HG02885 (cell line): Measurements from ENCODE around the gene MAPT.
"Not testable (repeated sequence)": the region's sequence is repeated elsewhere in the genome, so short reads cannot be mapped to it uniquely, and the experiment has no call there.

Experiments
- ATAC-seq: cut with Tn5 transposase; IDR thresholded peaks from one replicate; pipeline ENCODE4 v1.9.1; 2021; ENCODE audit warnings: mild to moderate bottlenecking; ENCODE audit not compliant: unreplicated experiment, poor library complexity

Gene MAPT

GRCh38 chr17:45948498-45948880, 54.1 kb downstream of the MAPT start:
- no peak for ATAC-seq

- ATAC-seq = no peak
Measured at GRCh38 chr17:45948881-45949624, 54.7 kb downstream of the MAPT start.

- ATAC-seq = no peak
Measured at GRCh38 chr17:45949755-45950320, 55.5 kb downstream of the MAPT start.

GRCh38 chr17:45950888-45951287, 56.5 kb downstream of the MAPT start:
- no peak for ATAC-seq

- ATAC-seq = no peak
Measured at GRCh38 chr17:45951403-45951802, 57.0 kb downstream of the MAPT start.

- no peak for ATAC-seq
Measured at GRCh38 chr17:45951941-45952340, 57.6 kb downstream of the MAPT start.

GRCh38 chr17:45952814-45953320, 58.5 kb downstream of the MAPT start:
- no peak for ATAC-seq

GRCh38 chr17:45953561-45953960, 59.2 kb downstream of the MAPT start:
- no peak for ATAC-seq

- ATAC-seq = no peak
Measured at GRCh38 chr17:45954914-45955313, 60.6 kb downstream of the MAPT start.

GRCh38 chr17:45955326-45955725, 61.0 kb downstream of the MAPT start:
- ATAC-seq = no peak

GRCh38 chr17:45956090-45956489, 61.7 kb downstream of the MAPT start:
- no peak for ATAC-seq

- not testable (repeated sequence) for ATAC-seq
Measured at GRCh38 chr17:45956746-45957145, 62.4 kb downstream of the MAPT start.

- ATAC-seq = no peak
Measured at GRCh38 chr17:45958307-45958706, 64.0 kb downstream of the MAPT start.

GRCh38 chr17:45958994-45959665, 64.8 kb downstream of the MAPT start:
- no peak for ATAC-seq

- ATAC-seq = no peak
Measured at GRCh38 chr17:45960311-45960710, 66.0 kb downstream of the MAPT start.

GRCh38 chr17:45961206-45961605, 66.9 kb downstream of the MAPT start:
- ATAC-seq = no peak

- no peak for ATAC-seq
Measured at GRCh38 chr17:45962221-45962972, 68.0 kb downstream of the MAPT start.

GRCh38 chr17:45963283-45963682, 68.9 kb downstream of the MAPT start:
- ATAC-seq = no peak

- ATAC-seq = no peak
Measured at GRCh38 chr17:45963889-45964288, 69.5 kb downstream of the MAPT start.

GRCh38 chr17:45964634-45965033, 70.3 kb downstream of the MAPT start:
- no peak for ATAC-seq

- ATAC-seq = no peak
Measured at GRCh38 chr17:45965812-45966211, 71.5 kb downstream of the MAPT start.
